Activated CD8-positive, alpha-beta T cell treated with anti-CD3 and anti-CD28 coated beads for 36 hours (primary cell): ENCODE measurements around the gene RABIF. TPM values are rescaled to one million over a fixed set of nuclear protein-coding genes. Genes with fewer than 3 reads are reported as not detected.
"Not testable (repeated sequence)": the region's sequence is repeated elsewhere in the genome, so short reads cannot be mapped to it uniquely, and the experiment has no call there.

Experiments used
- ATAC-seq: fragments of 200-7000 bp; cut with Tn5 transposase; one replicate; pipeline ENCODE4 v1.10.0; 2021; ENCODE audit warnings: mild to moderate bottlenecking, moderate library complexity
- CTCF ChIA-PET: fragments of 350-600 bp; sonication (Branson Sonifier 250); formaldehyde crosslinking; loops from one replicate; lab custom pipeline; 2021; ENCODE audit warnings: antibody characterized with exemption; lab: Charles Lee
- POLR2A ChIA-PET: fragments of 350-600 bp; sonication (Branson Sonifier 250); formaldehyde crosslinking; loops from one replicate; lab custom pipeline; 2021; ENCODE audit warnings: antibody characterized with exemption; lab: Charles Lee
- DNase-seq: peaks from one replicate; pipeline ENCODE4 v3.0.0-alpha.2; 2020
- H3K27ac Mint-ChIP-seq: one replicate; pipeline ENCODE4 v1.8.0; 2021; ENCODE audit warnings: mild to moderate bottlenecking, mixed read lengths
- H3K27me3 Mint-ChIP-seq: one replicate; pipeline ENCODE4 v1.8.0; 2021; ENCODE audit warnings: mixed read lengths
- H3K36me3 Mint-ChIP-seq: one replicate; pipeline ENCODE4 v1.8.0; 2021; ENCODE audit warnings: low read depth, mixed read lengths
- H3K4me1 Mint-ChIP-seq: one replicate; pipeline ENCODE4 v1.8.0; 2021; ENCODE audit warnings: low read depth, mixed read lengths
- H3K4me3 Mint-ChIP-seq: one replicate; pipeline ENCODE4 v1.8.0; 2021; ENCODE audit warnings: mild to moderate bottlenecking, moderate library complexity, mixed read lengths
- H3K9me3 Mint-ChIP-seq: one replicate; pipeline ENCODE4 v1.8.0; 2021; ENCODE audit warnings: mixed read lengths
- intact Hi-C: fragments of 100-400 bp; cut with micrococcal nuclease; formaldehyde crosslinking; loops from one replicate; pipeline ENCODE4 v1.10.0; 2022
- total RNA-seq, 2 experiments: library from RNA; stranded (reverse); gene quantifications; one replicate each; pipeline ENCODE4 v1.2.3, GENCODE V29; 2021
- TF ChIP-seq, protein P1 (sequence below): fragments of 200-600 bp; IDR thresholded peaks from one replicate; pipeline ENCODE4 v1.8.0; 2022; ENCODE audit warnings: antibody characterized with exemption, mild to moderate bottlenecking

Gene RABIF
- total RNA-seq, 2 experiments from 2014 or later, result 7.0 to 7.1 TPM

DNA sequence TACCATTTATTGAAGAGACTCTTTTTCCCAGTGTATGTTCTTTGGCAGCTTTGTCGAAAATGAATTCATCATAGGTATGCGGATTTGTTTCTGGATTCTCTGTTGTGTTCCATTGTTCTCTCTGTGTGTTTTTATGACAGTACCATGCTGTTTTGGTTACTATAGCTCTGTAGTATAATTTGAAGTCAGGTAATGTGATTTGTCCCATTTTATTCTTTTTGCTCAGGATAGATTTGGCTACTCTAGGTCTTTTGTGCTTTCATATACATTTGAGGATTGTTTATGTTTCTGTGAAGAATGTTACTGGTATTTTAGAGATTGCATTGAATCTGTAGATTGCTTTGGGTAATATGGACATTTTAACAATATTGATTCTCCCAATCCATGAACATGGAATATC is 43.5 kb upstream of the RABIF start:
- TF ChIP-seq, protein P1, sequence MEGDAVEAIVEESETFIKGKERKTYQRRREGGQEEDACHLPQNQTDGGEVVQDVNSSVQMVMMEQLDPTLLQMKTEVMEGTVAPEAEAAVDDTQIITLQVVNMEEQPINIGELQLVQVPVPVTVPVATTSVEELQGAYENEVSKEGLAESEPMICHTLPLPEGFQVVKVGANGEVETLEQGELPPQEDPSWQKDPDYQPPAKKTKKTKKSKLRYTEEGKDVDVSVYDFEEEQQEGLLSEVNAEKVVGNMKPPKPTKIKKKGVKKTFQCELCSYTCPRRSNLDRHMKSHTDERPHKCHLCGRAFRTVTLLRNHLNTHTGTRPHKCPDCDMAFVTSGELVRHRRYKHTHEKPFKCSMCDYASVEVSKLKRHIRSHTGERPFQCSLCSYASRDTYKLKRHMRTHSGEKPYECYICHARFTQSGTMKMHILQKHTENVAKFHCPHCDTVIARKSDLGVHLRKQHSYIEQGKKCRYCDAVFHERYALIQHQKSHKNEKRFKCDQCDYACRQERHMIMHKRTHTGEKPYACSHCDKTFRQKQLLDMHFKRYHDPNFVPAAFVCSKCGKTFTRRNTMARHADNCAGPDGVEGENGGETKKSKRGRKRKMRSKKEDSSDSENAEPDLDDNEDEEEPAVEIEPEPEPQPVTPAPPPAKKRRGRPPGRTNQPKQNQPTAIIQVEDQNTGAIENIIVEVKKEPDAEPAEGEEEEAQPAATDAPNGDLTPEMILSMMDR, result no peak
- H3K27ac Mint-ChIP-seq, result no peak overlapping the region
- H3K36me3 Mint-ChIP-seq, result no peaks in the 10 kb centered on the region
- H3K27me3 Mint-ChIP-seq, result peaks cover 1% of the 10 kb centered on the region
- no peaks in the 10 kb centered on the region for H3K9me3 Mint-ChIP-seq
- peaks cover 2% of the 10 kb centered on the region for H3K4me1 Mint-ChIP-seq
- H3K4me3 Mint-ChIP-seq, result no peak overlapping the region
- ATAC-seq, result no peak
- POLR2A ChIA-PET, result interaction anchor here (0.6 kb wide), 1 partner anchor 52 kb away, joined by 4 read pairs; no protein-coding TSS in a partner anchor
- intact Hi-C loops, result no loop called here
- CTCF ChIA-PET, result no interaction called here
- no peak for DNase-seq

DNA sequence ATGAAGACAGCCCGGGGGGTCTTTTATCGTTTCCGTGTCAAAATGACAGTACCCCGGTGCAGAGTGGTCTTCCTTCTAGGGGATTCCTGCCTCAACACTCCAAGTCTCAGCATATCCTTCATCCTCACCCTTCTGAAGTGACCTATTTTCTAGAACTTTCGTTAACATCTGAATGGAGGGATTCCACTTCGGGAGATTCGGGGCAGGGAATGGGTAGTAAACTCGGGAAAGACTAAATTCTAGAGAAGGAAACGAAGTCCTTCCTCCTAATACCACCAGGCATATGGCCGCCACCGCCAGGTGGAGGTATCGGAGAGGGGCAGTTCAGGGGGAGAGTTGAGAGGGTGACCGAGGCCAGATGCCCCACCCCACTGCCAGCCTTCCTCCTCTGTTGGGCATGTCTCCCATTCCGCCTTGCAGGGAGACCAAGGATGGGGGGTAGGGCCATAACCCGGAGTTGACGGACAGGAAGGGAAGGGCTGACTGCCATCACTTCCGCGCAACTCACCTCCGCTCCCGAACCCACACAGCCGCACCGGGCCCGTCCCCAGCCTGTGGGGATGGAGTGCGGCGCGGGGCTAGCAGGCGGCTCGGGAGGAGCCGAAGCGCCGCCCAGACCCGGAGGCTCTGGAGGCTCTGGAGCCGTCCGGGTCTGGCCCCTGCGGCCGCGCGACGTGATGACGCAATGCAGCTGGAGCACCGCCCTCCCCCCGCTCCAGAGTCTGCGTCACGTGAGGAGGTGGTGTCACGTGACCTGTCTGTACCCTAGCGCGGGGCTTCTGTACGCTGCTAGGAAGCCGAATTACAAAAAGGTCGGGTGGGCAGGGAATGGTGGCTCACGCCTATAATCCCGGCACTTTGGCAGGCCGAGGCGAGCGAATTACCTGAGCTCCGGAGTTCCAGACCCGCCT is 37.9 kb upstream of the RABIF start, which contains the start of gene KLHL12:
Gene KLHL12, minus strand, starts transcription at position 654 of the 911 bp plus-strand sequence. CDS start 2,072 bp downstream, outside the sequence.
- peak; percentile 97 for ATAC-seq
- DNase-seq, result peak; percentile 97
- intact Hi-C loops, result no loop called here
- peaks cover 5% of the 10 kb centered on the region for H3K36me3 Mint-ChIP-seq
- peak within 1 kb of the TSS; percentile 91 for H3K4me3 Mint-ChIP-seq
- H3K27ac Mint-ChIP-seq, result peak within 1 kb of the TSS; percentile 93
- POLR2A ChIA-PET, result interaction anchor here (0.8 to 1.2 kb wide), 8 partner anchors 26 to 100 kb away, joined by 3 to 14 read pairs (median 4); partner anchors contain the start of genes RABIF and TMEM183A
- no peaks in the 10 kb centered on the region for H3K27me3 Mint-ChIP-seq
- CTCF ChIA-PET, result interaction anchor here (0.8 to 1.2 kb wide), 6 partner anchors 13 to 80 kb away, joined by 3 to 6 read pairs (median 4); partner anchors contain the start of gene TMEM183A
- H3K4me1 Mint-ChIP-seq, result peaks cover 22% of the 10 kb centered on the region
- TF ChIP-seq, protein P1, result peak; percentile 69
- no peaks in the 10 kb centered on the region for H3K9me3 Mint-ChIP-seq

DNA sequence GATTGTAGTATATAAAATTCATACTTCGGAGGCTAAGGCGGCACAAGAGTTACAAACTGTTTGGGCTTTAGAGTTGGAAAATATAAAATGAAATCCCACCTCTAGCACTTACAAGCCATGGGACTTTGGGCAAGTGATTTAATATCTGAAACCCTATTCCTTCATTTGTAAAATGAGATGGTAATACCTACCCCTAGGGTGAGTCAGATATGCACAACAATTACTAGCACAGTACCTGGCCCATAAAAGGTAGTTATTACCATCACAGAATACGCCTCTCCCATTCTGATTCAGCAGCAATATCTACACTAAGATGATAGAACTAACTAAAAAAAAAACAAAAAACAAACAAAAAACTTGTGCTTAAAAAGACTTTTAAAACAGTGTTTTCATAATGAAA is 34.6 kb upstream of the RABIF start:
- Mint-ChIP-seq H3K36me3 (peaks cover 10% of the 10 kb centered on the region), H3K27ac (no peak overlapping the region), H3K27me3 (no peaks in the 10 kb centered on the region), H3K9me3 (no peaks in the 10 kb centered on the region), H3K4me3 (no peak overlapping the region), H3K4me1 (peaks cover 24% of the 10 kb centered on the region)
- intact Hi-C loops, result no loop called here
- ChIA-PET POLR2A (no interaction called here), CTCF (interaction anchor here (1.9 kb wide), 1 partner anchor 76 kb away, joined by 5 read pairs; no protein-coding TSS in a partner anchor)
- TF ChIP-seq, protein P1, result no peak
- no peak for DNase-seq
- ATAC-seq, result no peak

DNA sequence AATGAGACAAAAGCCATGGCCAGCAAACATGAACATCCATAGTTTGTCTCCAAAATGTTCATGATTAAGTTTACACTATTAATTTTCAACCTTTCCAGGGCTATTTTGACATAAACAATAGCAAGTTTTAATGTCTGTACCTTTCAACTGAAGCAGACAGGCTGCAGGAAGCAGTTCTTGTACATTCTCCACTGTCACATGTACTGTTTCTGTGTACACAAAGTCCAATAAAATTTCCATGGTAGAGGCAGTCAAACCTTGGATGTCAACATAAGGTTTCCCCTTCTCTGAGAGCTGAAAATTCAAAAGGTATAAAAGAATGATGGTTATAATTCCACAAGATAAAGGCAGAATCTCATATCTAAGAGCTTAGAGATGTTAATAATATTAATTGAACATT is 30.7 kb upstream of the RABIF start:
- ChIA-PET CTCF (no interaction called here), POLR2A (no interaction called here)
- peaks cover 13% of the 10 kb centered on the region for H3K4me1 Mint-ChIP-seq
- DNase-seq (no peak), ATAC-seq (no peak)
- H3K27me3 Mint-ChIP-seq, result no peaks in the 10 kb centered on the region
- H3K27ac Mint-ChIP-seq, result no peak overlapping the region
- TF ChIP-seq, protein P1, result no peak
- intact Hi-C loops, result no loop called here
- H3K36me3 Mint-ChIP-seq, result peaks cover 17% of the 10 kb centered on the region
- no peak overlapping the region for H3K4me3 Mint-ChIP-seq
- no peaks in the 10 kb centered on the region for H3K9me3 Mint-ChIP-seq

DNA sequence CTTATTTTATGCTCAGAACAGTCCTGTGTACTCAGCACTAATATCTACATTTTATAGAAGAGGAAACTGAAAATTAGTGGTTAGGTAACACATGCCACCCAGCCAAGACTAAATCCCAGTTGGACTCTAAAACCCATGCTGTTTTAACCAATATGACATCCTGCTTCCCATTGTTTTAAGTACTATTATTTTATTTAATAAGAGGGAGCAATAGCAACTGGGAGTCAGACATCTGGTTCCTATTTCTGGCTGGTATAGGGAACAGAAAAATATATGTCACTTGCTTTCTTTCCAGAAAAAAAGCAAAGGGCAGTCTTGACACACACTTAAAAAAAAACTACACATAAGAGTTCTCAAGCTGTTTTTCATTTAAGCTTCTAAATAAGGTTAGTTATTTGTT is 26.2 kb upstream of the RABIF start:
- ATAC-seq (no peak), DNase-seq (no peak)
- Mint-ChIP-seq H3K9me3 (no peaks in the 10 kb centered on the region), H3K27me3 (no peaks in the 10 kb centered on the region), H3K36me3 (peaks cover 30% of the 10 kb centered on the region), H3K4me3 (no peak overlapping the region), H3K27ac (no peak overlapping the region), H3K4me1 (peaks cover 6% of the 10 kb centered on the region)
- intact Hi-C loops, result no loop called here
- TF ChIP-seq, protein P1, result no peak
- CTCF ChIA-PET, result interaction anchor here (0.5 to 0.9 kb wide), 3 partner anchors 53 to 352 kb away, joined by 3 read pairs; no protein-coding TSS in a partner anchor
- POLR2A ChIA-PET, result interaction anchor here (0.8 to 0.9 kb wide), 2 partner anchors 92 to 99 kb away, joined by 3 read pairs; partner anchors contain the start of gene TMEM183A

DNA sequence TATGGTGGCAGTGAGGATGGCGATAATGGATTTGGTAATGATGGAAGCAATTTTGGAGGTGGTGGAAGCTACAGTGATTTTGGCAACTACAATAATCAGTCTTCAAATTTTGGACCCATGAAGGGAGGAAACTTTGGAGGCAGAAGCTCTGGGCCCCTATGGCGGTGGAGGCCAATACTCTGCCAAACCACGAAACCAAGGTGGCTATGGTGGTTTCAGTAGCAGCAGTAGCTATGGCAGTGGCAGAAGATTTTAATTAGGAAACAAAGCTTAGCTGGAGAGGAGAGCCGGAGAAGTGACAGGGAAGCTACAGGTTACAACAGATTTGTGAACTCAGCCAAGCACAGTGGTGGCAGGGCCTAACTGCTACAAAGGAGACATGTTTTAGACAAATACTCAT is 23.5 kb upstream of the RABIF start:
- H3K9me3 Mint-ChIP-seq, ATAC-seq, H3K4me1 Mint-ChIP-seq, H3K4me3 Mint-ChIP-seq, H3K27ac Mint-ChIP-seq, intact Hi-C loops, H3K27me3 Mint-ChIP-seq: not testable (repeated sequence)
- peaks cover 21% of the 10 kb centered on the region for H3K36me3 Mint-ChIP-seq
- CTCF ChIA-PET, result interaction anchor here (0.8 to 1.5 kb wide), 2 partner anchors 16 to 87 kb away, joined by 3 to 4 read pairs; no protein-coding TSS in a partner anchor
- peak; percentile 24 for DNase-seq
- POLR2A ChIA-PET, result interaction anchor here (0.8 kb wide), 1 partner anchor 12 kb away, joined by 3 read pairs; no protein-coding TSS in a partner anchor
